NCI-H128 (cell line): ENCODE measurements around the gene CFAP99.
"Not testable (repeated sequence)": the region's sequence is repeated elsewhere in the genome, so short reads cannot be mapped to it uniquely, and the experiment has no call there.

ENCODE experiments used
- DNase-seq: peaks from one replicate; lab custom pipeline; 2025; ENCODE audit not compliant: unreplicated experiment; lab: John Stamatoyannopoulos, UW

CFAP99 gene

DNA sequence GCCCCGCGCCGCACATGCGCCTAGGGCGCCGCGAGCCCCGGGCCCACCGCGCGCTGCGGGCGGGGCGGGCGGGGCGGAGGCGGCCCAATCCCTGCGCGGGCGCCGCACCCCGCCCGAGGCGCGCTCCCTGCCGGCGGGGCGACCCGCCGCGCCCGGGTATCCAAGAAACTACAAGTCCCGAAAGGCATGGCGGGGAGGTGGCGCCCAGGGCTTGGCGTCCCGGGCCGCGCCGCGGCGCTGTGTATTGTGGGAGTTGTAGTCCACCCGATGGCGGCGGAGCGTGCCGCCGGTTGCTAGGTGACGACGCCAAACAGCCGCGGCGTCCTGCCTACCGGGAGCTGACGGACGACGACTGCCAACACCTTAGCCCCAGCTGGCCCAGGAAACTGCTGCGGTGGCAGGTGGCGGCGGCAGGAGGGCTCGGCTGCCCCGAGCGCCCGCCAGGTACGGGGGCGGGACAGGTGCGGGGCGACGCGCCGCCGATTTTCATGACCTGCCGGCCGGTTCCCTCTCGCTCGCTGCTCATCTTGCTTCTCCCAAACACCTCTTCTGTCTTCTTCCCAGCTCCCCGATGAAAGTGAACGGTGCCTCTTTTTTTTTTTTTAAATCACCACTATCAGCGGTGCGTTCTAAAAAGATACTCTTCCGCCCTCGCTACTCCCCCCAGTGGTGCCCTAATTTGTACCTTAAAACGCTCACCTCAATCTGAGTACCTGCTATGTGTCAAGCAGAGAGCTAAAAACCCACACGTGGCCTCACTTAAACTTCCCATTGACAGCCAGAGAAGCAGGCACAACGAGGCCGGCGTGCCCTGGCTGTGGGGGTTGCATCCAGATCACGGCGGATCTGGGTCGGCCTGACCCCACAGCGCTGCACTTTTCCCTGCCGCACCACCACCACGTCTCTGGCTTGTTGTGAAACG lies at the start of gene CFAP99:
Gene CFAP99, plus strand, starts transcription at position 306 of the 922 bp plus-strand sequence.
- peak; percentile 88 for DNase-seq

DNA sequence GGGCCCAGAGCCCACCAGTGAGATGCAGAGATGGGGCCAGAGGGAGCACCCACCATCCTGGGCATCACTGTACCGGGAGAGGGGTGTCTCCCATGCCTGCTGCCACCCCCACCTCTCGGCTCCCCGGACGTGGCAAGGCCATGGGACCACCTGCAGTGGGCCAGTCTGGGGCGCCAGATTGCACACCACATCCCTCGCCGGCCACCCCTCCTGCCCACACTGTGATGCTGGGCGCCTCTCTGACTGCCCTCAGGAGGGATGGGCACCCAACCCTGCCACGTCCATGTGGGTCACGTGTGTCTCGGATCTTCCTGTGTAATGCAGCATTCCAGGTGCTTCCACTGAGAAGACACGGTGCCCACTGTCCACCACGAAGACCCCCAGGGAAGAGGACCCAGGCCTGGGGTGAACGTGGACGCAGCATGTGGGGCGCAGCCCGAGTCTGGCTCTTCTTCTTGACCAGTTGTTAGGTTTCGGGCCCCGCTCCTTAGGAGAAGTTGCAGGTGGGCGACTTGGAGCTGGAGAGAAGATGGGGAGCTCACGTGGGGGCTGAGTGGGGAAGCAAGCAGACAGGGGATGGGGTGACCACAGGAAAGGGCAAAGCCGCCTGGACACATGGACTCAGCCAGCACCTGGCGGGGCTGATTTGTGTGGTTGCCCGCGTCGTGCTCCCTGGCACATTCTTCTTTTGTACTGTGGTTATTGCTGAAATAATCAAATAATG lies 48.0 kb upstream of the CFAP99 start:
- DNase-seq: no peak

DNA sequence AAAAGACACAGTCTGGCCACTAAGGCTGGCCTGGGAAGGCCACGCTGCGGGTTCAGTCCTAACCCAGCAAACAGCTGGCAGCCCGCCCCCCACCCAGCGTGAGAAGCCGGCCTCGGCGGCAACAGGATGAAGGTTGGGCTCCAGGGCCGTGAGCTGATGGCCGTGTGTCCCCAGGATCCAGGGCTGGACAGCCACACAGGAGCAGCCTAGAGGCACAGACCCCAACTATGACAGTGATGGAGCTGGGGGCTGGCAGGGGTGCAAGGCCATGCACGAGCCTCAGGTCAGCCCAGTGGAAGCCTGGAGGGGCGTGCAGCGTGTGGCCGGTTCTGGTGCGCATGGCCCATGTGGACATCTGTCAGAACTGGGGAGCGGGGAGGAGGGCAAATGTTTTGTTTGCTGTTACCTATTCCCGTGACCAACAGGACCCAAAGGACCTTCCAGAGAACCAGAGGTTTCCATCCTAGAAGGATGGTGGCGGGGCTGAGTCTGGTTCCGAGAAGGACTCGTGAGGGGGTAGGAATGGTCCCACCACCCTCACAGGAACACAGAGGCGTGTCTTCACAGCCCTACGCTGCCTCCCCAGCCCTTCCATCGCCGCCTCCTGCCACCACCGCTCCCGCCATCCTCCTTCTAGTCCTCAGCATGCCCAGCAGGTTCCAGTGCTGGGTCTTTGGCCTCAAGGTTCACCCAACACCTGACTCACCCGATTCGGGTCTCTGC lies 46.8 kb upstream of the CFAP99 start:
- no peak for DNase-seq

DNA sequence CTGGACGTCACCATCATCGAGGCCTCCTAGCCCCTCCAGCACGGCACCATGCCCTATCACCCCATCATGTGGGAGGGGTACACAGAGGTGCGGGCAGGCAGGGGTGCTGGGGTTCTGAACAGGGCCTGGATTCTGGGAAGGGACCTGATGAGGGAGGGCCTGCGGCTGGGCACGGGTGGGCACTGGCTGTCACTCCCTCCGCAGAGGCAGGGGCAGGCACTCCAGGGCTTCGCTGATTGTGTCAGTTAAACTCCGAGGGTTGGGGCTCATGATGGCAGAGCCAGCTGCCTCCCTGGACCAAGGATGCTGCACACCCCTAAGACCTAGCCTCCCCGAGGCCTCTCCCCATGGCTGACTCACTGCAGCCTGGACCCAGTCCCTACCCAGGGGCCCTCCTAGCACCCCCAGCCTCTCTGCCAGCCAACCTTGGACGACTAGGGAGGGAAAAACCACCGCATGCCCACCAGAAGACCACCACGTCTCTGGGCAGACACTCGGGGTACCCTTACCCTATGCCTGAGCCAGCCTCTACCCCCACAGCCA lies 46.2 kb upstream of the CFAP99 start:
- DNase-seq: no peak

DNA sequence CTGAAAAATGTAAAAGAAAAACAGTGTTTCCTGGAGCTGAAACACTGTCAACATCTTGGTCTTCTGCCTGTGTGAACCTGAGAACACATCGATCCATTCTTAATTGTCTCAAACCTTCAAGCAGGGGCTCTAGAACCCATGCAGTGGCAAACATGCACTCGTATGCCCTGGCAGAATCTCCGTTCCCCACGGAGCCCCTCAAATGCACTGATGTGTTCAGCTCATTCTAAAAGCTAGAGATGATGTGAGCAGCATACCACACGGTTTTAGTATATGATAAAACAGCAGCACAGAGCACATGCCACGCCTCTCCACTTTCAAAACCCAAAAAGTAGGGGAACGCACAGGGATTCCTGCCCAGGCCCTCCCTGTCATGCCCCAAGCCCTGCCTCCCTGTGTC lies 45.2 kb upstream of the CFAP99 start:
- DNase-seq: no peak

DNA sequence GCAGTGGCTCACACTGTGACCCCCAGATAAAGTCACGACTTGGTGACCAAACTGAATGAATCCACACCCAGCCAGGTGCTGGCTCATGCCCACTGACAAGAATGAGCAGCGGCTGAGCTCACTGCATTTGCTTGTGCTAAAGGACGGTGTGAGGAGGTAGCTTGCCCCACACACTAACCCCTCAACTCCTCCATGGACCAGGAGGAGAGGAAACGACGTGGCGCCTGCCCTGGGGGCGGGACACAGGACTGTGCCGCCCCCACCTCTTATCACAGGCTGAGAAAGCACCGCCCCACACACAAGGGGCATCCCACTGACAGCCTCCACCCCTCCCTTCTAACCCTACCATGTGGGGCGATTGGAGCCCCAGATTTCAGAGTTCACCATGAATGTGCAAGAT lies 43.3 kb upstream of the CFAP99 start:
- DNase-seq: no peak

DNA sequence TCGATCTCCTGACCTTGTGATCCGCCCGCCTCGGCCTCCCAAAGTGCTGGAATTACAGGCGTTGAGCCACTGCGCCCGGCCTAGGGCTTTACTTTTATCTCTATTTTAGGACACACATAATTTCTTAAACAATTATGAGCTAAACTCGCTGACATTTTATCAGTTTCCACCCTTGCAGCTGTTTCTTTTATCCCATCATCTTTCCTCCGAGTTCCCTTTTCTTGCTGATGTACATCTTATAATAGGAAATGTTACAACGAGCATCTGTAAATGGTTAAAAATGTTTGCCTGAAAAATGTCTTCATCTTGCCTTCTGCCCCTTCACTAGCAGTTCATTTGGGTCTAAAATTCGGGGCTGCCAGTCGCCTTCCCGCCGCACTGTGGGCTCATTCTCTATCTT lies 41.5 kb upstream of the CFAP99 start:
- DNase-seq: no peak

DNA sequence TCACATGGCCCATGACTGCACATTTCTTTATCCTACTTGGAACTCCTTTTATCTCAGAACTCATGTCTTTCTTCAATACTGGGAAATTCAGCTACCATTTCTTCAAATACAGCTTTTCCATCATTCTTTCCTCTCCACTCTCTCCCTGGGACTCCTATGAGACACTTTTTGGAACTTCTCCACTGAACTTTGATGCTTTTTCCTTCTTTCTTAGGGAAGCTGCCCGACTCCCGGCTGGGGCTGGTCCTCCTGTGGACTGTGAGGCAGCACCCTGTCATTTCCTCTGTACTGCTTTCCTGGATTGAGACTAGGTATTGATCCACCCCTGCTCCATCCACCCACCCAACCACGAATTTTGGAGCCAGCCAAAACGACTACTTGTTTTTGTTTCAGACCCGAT lies 40.4 kb upstream of the CFAP99 start:
- DNase-seq: no peak

DNA sequence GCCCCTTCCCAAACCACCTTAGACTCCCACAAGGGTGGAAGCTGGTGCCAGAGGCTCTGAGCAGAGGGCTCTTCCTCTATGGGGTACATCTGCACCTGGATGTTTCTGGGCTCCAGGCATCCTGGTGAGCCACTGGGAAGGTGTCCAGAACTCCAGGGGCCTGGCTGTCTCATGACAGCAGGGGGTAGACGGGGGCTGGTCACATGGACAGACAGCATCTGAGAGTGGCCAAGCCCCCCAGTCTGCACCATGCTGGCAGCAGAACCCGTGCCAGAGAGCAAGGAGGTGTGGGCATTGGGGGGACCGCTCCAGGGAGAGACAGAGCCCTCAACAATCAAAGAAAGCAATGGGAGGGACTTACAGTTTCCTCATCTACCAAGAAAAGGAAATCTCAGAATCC lies 39.9 kb upstream of the CFAP99 start:
- no peak for DNase-seq

DNA sequence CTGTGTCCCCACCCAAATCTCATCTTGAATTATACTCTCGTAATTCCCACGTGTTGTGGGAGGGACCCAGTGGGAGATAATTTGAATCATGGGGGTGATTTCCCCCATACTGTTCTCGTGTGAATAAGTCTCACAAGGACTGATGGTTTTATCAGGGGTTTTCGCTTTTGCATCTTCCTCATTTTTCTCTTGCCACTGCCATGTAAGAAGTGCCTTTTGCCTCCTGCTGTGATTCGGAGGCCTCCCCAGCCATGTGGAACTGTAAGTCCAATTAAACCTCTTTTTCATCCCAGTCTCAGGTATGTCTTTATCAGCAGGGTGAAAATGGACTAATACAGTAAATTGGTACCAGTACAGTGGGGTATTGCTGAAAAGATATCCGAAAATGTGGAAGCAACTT lies 38.2 kb upstream of the CFAP99 start:
- DNase-seq: not testable (repeated sequence)

DNA sequence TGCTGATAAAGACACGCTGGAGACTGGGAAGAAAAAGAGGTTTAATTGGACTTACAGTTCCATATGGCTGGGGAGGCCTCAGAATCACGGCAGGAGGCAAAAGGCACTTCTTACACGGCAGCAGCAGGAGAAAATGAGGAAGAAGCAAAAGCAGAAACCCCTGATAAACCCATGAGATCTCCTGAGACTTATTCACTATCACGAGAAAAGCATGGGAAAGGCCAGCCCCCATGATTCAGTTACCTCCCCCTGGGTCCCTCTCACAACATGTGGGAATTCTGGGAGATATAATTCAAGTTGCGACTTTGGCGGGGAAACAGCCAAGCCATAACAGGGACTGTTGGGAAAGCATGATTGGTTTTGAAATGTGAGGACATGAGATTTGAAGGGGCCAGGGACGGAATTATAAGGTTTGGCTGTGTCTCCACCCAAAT lies 36.0 kb upstream of the CFAP99 start:
- DNase-seq: not testable (repeated sequence)

DNA sequence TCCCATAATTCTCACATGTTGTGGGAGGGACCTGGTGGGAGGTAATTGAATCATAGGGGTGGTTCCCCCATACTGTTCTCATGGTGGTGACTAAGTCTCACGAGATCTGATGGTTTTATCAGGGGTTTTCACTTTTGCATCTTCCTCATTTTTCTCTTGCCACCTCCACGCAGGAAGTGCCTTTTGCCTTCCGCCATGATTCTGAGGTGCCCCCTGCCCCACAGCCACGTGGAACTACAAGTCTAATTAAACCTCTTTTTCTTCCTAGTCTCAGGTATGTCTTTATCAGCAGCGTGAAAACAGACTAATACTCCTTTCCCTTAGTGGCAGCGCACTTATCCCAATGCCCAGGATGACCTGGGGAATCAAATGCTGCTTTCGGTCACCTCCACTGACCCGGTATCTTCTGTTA lies 35.5 kb upstream of the CFAP99 start:
- DNase-seq: not testable (repeated sequence)

DNA sequence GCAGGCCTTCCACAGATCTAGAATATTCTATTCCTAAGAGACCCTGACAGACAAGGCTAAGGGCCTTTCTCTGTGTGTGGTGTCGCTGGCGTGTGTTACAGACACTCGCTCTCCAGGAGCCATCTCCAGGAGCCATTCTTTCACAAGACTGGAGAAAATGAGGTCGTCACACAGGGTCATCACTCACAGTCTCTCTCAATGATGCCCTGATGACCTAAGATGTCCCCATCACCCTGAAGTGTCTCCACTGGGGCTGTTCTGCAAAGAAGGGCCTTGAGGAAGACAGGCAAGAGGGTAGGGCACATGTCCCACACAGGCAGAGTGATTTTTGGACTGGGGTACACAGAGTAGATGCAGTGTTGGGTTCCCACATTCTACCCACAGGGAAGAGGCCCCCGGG lies 35.0 kb upstream of the CFAP99 start:
- DNase-seq: no peak

DNA sequence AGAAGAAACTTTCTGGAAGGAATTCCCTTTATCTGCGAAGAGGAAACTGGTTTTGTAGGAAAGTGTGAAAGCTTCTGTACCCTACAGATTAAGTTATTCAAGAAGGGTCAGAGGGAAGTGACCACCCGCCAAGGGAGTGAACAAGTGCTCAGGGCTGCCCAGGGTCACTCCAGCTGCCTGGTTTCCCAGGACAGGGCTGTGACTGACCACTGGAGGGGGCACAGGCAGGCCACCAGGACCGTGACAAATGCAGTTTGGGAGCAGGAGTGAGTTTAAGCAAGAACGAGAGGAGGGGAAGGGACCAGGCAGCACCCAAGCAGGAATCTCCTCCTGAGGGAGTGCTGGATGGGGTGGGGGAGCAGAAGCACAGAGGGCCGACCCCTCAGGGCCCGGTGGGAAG lies 34.5 kb upstream of the CFAP99 start:
- DNase-seq: no peak

DNA sequence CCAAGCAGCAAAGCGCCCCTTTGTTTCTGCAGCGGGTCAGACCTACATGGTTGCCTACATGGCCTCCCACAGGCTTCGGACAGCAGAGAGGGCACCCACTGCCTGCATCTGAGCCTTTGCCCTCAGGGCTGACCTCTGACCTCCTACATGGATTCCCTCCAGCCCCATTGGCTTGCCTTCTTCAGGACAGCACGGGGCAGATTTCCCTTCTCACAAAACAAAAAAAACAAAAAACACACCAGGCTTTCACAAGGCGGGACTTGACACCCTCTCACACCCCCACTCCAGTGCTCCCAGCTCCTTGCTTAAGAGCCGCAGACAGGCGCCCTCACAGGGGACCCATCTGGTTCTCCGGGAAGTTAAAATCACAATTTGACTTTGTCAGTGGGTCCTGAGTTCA lies 33.2 kb upstream of the CFAP99 start:
- DNase-seq: no peak

DNA sequence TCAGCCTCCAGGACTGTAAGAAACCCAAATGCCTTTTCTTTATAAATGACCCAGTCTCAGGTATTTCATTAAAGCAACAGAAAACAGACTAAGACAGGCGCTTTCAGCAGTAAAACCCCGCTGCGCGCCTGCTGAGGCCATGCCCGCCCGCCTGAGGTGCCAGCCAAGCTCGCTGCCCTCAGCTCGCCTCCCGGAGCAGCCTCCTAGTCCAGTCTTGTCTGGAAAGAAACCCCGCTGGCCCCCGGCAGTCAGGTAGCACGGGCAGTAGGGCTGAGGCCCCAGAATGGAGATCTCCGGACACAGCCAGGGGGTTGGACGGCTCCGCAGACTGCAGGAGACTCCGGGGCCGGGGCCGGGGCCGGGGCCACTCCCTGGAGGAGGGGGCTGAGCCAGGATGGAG lies 32.0 kb upstream of the CFAP99 start:
- no peak for DNase-seq

DNA sequence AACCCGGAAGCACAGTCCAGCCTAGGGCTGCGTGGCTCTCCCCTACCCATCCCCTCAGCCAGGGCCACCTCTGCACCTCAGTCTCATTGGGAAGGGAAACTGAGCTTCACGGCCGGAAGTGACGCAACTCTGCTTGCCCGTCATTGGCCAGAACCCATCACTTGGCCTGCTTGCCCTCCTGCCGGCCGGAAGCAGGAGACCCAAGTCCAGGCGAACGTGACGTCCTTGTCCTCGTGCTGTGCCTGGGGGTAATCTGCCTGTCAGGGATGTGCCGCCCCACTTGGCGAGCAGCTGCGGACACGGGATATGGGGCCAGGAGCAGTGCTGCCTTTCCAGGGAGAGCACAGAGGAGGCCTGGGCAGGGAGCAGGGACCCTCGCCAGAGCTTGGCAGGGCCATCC lies 31.5 kb upstream of the CFAP99 start:
- DNase-seq: no peak

DNA sequence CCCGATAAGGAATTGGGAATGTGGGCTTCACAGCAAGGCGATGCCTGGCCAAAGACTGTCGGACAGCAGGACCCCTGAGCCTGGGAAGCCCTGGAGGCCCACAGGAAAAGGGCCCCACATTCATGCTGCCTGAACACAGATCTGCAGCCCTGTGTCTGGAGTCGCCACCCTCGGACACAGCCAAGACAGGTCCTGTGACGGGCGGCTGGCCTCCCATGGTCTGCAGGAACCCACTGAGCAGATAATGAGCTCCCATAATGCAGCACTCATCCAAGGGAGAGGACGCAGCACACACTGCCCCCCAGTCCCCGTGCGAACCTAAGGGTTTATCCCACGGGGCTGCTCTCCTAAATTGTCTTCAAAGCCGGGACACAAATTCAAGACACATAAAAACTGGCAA lies 30.9 kb upstream of the CFAP99 start:
- no peak for DNase-seq

DNA sequence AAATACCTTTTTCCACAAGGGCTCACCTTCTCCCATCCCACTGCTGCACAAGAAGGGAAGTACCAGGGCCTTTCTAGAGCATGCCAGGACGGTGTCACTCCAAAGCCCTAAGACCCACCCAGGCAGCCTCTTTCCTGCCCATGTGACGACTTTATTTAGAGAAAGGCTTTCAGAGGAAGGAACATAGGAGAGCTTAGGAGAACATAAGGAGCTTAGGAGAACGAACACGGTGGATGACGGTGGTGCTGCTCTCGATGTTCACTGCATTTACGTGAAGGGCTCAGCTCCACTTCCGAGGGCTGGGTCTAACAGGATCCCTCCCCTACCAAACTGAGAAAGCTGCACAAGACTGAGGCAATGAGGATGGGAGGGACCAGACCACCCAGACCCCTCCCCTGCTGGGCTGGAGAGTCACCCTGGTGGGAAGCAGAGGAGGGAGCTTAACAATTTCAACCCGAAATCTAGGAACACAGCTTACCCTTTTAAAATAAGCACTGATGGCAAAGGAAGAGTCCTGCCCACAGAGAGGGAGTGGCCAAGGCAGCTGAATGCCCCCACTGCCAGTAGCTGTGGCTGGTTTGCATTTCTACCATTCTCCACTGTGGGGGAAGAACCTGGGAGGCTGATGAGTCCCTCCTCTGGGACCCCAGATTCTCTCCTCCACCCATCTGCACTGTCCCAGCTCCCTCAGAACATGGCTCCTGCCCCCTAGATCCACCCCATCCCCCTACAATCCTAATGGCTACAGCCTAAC lies 30.1 kb upstream of the CFAP99 start:
- no peak for DNase-seq

DNA sequence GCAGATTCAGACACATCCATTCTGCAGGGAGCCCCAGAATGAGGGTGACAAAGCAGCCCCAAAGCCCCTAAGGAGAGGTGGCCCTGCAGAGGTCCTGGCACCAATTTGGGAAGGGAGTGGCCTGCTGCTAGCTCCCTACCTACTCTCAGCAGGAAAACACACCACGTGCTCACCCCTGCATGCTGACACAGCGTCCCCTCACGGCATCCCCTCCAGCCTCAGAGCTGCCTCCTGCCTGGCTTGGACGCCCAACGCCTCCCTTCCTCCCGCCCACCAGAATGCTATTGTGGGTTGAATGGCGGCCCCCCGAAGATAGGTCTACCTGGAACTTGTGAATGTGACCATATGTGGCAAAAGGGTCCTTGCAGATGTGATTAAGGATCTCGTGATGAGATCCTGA lies 29.1 kb upstream of the CFAP99 start:
- no peak for DNase-seq

DNA sequence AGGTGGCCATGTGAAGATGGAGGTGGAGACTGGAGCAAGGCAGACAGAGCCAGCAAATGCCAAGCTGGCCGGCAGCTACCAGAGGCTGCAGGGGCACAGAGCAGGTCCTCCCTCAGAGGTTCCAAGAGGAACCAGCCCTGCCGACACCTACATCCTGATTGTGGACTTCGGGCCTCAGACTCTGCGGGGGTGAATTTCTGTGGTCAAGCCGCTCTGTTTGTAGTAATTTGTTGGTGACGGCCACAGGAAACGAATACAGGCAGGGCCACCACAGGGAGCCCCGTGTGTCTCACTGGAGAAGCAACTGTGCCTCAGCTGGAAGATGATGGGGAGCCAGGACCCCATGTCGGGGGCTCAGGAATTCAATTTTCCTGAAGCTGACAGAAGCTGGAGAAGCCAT lies 28.6 kb upstream of the CFAP99 start:
- no peak for DNase-seq
